Measurements from ENCODE around the gene SLC2A9.
A peak's percentile ranks its signal among the peaks of the same experiment; 100 is the strongest.
"Not testable (repeated sequence)": the region's sequence is repeated elsewhere in the genome, so short reads cannot be mapped to it uniquely, and the experiment has no call there.

SLC2A9 gene

GRCh38 chr4:9932771-9933170 is 88.5 kb downstream of the SLC2A9 start:
- DNase-seq (ENCODE audit: low read depth in 2 of 3, low spot score in 1 of 3), result no peak

GRCh38 chr4:9931146-9931545 is 90.2 kb downstream of the SLC2A9 start:
- DNase-seq (ENCODE audit: low read depth in 2 of 3, low spot score in 1 of 3), result no peak

GRCh38 chr4:9929111-9929510 is 92.2 kb downstream of the SLC2A9 start:
- DNase-seq (ENCODE audit: low read depth in 2 of 3, low spot score in 1 of 3), result no peak

- DNase-seq (ENCODE audit: low read depth in 2 of 3, low spot score in 1 of 3), result no peak
Observed at GRCh38 chr4:9927341-9928007, 93.8 kb downstream of the SLC2A9 start.

GRCh38 chr4:9926586-9926985 is 94.7 kb downstream of the SLC2A9 start:
- DNase-seq (ENCODE audit: low read depth in 2 of 3, low spot score in 1 of 3), result no peak

GRCh38 chr4:9925750-9926439 is 95.4 kb downstream of the SLC2A9 start:
- no peak for DNase-seq (ENCODE audit: low read depth in 2 of 3, low spot score in 1 of 3)

- no peak for DNase-seq (ENCODE audit: low read depth in 2 of 3, low spot score in 1 of 3)
Observed at GRCh38 chr4:9924750-9925149, 96.5 kb downstream of the SLC2A9 start.

GRCh38 chr4:9923195-9923812 is 98.0 kb downstream of the SLC2A9 start:
- no peak for DNase-seq (ENCODE audit: low read depth in 2 of 3, low spot score in 1 of 3)

- no peak for DNase-seq (ENCODE audit: low read depth in 2 of 3, low spot score in 1 of 3)
Observed at GRCh38 chr4:9921326-9921725, 100.0 kb downstream of the SLC2A9 start.

- DNase-seq (ENCODE audit: low read depth in 2 of 3, low spot score in 1 of 3), result no peak
Observed at GRCh38 chr4:9920029-9920428, 101.3 kb downstream of the SLC2A9 start.

GRCh38 chr4:9919047-9919446 is 102.2 kb downstream of the SLC2A9 start:
- DNase-seq (ENCODE audit: low read depth in 2 of 3, low spot score in 1 of 3), result no peak

- DNase-seq (ENCODE audit: low read depth in 2 of 3, low spot score in 1 of 3), result no peak
Observed at GRCh38 chr4:9918484-9918883, 102.8 kb downstream of the SLC2A9 start.

- no peak for DNase-seq (ENCODE audit: low read depth in 2 of 3, low spot score in 1 of 3)
Observed at GRCh38 chr4:9916937-9917336, 104.4 kb downstream of the SLC2A9 start.

- no peak for DNase-seq (ENCODE audit: low read depth in 2 of 3, low spot score in 1 of 3)
Observed at GRCh38 chr4:9916346-9916745, 105.0 kb downstream of the SLC2A9 start.

- no peak for DNase-seq (ENCODE audit: low read depth in 2 of 3, low spot score in 1 of 3)
Observed at GRCh38 chr4:9913846-9914245, 107.5 kb downstream of the SLC2A9 start.

GRCh38 chr4:9906996-9907395 is 114.3 kb downstream of the SLC2A9 start:
- no peak for DNase-seq (ENCODE audit: low read depth in 2 of 3, low spot score in 1 of 3)

GRCh38 chr4:9904976-9905587 is 116.2 kb downstream of the SLC2A9 start:
- peak in 1 of 3 donors; percentile 1 for DNase-seq (ENCODE audit: low read depth in 2 of 3, low spot score in 1 of 3)

GRCh38 chr4:9903317-9903716 is 118.0 kb downstream of the SLC2A9 start:
- DNase-seq (ENCODE audit: low read depth in 2 of 3, low spot score in 1 of 3), result no peak

GRCh38 chr4:9901257-9901656 is 120.0 kb downstream of the SLC2A9 start:
- DNase-seq (ENCODE audit: low read depth in 2 of 3, low spot score in 1 of 3), result no peak

GRCh38 chr4:9900633-9901032 is 120.7 kb downstream of the SLC2A9 start:
- DNase-seq (ENCODE audit: low read depth in 2 of 3, low spot score in 1 of 3), result not testable (repeated sequence)

GRCh38 chr4:9899306-9900055 is 121.8 kb downstream of the SLC2A9 start:
- no peak for DNase-seq (ENCODE audit: low read depth in 2 of 3, low spot score in 1 of 3)

Data from stimulated activated CD4-positive, alpha-beta T cell treated with anti-CD3 and anti-CD28 coated beads, Interleukin-12 subunit alpha, Interleukin-12 subunit beta, amount 100 ng/mL, for 48 hours (primary cell).